Globus pallidus (tissue), 1 donor: Measurements from ENCODE around the gene GJD3.

Experiments used
- DNase-seq: peaks from one replicate; pipeline ENCODE4 v3.0.0-alpha.2; 2015; ENCODE audit warnings: low spot score

Gene GJD3

DNA sequence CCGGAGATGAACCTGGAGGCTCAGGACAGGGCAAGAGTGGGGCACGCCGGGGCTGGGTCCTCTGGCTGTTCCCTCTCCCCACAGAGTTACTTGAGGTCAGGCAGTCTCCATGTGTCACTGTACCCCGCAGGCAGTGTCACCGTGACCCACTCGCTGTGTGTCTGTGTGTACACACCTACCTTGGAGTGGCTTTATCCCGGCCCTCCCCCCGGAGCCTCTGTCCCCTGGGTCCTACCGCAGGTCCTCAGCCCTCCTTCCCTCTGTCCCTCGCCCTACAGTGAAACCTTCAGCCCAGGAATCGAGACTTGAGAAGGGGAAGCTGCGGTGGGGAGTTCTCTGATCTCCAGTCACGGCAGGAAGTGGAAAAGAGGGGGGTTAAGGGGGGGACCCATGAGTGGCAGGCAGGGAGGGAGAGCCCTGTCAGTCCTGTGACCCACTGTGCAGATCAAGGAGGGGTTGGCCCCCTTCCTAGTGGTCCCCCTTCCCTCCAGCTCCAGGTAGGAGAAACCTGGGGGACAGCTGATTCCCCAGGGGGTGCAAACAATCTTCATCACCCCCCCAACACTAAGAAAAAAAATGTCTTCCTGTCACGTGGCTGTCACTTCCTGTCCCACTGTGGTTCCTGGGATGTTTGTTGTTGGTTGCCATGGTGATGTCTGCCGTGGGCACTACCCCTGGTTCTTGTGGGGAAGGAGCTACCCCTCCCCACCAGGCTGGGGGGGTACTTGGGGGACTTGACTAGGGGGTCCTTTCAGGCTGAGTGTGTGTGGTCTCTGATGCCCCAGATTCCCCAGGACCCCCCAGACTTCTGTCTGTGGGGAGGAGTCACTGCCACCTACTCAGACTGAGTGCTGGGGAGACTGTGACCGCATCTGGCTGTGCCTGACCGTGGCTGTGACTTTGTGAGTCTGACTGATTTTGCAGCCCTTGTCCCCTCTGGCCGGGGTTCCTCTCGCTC is 41.9 kb downstream of the GJD3 start:
- DNase-seq: peak; percentile 68

- no peak for DNase-seq
Measured at GRCh38 chr17:40321961-40322357, 42.6 kb downstream of the GJD3 start.

- DNase-seq: no peak
Measured at GRCh38 chr17:40321524-40321929, 43.0 kb downstream of the GJD3 start.

- no peak for DNase-seq
Measured at GRCh38 chr17:40320756-40321523, 43.6 kb downstream of the GJD3 start.

DNA sequence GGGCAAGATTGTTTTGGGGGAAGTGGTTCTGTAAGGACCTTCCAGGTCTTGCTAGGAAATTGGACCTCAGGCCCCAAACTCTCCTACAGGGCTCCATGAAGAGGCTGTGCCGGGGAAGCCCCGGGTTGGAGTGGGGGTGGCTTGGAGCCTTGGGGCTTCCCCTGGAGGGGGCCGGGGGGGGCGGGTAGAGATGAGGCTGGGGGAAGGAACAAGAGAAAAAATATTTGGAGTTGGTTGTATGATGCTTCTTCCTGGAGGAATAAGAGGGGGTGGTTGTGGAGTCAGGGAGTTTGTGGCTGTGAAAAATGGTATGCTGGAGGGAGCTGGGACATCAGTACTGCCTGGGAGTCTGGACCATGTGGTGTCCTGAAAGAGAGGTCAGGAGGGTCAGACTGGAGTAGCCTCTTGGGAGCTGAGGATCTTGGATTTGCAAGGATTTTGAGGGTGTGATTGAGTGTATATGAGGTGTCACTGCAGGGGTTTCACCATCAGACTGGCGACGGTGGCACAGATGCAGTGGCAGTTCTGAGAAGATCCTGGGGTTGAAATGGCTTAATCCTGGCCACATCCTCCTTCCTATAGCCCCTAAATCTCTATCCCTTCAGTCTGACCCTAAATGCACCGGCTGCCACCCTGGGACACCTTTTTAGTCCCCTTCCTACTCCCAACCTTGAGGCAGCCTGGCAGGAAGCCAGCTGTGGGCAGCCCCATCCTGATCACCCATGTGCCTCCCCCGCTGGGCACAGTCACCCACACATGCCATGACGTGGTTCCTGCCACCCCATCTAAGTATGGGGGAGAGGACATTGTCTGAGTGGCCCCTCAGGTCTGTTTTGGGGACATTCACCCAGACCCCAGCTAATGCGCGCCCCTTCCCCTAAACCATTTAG is 44.6 kb downstream of the GJD3 start:
- DNase-seq: no peak

DNA sequence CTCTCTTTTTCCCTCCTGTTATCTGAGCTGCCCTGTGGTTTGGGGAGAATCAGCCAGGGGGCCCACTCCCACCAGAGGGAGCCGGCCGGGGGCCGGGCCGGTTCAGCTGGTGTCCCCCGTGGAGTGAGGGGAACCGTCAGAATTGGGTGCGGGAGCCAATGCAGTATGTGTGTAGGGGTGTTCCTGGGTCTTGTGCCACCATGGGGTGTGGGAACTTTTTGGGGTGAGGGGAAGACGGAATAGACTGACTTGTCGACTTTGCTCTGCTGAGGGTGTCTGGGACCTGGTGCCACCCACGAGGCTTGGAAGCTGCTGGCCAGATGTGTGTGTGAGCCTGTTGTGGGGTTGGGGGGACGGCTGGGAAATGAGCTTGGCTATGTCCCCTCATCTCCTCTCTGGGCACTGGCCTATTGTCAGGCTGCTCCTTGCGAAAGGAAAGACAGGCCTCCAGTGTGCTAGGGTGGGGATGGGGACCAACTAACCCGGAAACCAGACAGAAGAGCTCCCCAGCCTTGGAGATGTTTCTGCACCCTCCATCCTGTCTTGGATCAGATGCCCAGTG is 45.6 kb downstream of the GJD3 start:
- DNase-seq: no peak

GRCh38 chr17:40317880-40318829 is 46.4 kb downstream of the GJD3 start:
- peak; percentile 91 for DNase-seq

DNA sequence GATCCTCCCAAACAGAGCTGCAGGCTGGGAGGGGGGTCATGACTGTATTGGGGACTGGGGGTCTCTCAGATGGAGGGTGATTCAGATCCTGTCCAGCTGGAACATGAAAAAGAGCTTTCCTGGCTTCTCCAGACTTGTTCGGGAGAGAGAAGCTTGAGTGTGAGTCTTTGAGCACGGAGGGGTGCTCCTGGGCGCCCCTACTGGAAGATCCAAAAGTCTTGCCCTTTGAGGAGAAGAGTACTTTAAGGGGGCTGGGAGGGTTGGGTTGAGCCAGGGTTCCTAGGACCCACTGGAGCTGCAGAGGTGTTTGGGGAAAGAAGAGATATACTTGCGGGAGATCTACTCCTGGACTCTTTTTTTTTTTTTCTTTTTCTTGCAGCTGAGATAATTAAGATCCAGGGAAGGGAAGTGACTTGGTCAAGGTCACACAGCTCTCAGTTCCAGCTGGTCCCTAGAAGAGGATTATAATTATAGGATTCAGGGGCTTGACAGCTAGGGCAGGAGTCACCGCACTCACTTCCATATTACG is 47.1 kb downstream of the GJD3 start:
- DNase-seq: no peak

DNA sequence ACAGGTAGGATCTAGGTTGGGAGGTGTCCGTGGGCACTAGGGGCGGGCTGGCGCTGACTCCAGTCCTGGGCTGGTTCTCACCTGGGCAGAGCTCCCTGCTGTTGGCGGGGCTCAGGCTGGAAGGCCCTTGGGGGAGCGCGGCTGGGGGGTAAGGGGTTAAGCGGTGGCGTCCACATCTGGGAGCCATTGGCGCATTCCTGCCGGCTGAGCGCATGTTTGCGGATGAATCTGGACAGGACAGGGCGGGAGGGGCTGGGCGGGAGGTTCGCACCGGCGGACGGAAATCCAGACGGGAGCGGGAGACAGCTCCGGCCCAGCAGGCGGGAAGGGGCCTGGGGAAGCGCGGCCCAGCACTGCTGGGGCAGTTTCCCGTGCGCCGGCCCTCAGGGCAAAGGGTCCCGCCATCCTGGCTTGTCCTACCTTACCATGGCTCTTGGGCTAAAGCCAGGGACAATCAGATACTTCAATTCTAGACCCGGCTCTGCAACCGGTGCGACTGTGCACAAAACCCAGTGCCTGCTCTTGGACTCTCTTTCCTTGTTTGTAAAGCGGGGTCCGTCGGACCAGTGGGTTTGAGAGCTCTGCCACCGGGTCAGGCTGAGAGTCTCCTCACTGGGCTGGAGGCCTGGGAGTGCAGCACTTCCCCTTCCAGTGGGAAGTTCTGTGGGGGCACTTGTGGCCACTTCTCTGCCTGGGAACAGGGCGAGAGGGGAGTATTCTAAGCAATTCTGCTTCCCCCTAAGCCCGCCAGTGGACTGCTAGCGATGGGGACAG is 47.8 kb downstream of the GJD3 start:
- no peak for DNase-seq

DNA sequence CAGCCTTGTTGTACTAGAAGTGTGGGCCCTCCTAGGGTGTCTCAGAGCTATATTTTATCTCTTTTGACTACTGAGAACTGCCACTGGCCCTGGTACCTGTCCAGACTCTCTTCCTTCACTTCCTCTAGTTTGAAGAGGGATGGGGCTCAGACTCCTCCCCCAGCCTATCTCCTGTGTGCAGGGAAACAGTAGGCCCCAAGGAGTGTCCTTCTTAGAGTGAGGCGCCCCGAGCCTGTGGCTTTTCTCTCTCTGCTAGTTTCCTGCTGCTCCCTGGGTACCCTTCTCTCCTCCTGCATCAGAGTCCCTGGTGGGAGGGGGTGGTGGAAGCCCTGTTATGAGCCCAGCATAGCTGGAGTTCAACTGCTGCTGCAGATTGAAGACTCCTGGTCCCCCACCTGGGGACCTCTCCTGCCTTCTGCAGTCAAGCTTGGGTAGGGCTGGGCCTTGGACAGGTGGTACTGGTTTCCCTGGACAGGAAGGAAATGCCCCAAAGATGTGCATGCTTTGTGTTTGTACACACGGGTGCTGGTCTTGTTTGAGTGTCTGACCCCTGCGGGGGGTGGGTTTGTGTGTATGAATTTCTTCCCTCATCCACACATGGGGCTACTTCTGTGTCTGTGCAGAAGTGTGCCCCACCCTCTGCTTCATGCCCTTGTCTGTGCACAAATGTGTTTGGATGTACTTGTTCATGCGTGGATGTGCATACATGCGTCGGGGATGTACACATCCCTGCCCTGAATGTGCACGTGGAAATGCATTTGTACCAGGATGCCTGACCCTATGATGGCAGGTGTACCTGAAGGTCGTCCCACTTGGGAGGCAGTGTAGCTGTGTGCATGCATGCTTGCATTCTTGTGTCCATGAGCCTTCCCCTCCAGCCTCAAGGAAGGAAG is 48.6 kb downstream of the GJD3 start:
- DNase-seq: no peak

DNA sequence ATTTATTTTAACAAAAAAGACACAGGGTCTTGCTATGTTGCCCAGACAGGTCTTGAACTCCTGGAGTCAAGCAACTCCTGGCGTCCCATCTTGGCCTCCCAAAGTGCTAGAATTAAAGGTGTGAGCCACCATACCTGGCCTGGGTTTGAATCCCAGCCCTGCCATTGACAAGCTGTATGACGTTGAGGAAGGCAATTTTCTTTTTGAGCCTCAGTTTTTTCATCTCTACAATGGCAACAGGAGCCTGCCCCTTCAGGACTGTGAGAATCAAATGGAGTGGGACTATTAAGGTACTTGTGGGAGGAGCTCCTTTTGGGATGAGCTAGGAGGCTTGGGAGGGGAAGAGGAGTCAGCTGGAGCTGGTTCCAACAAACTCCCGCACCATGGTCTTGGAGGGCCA is 49.3 kb downstream of the GJD3 start:
- no peak for DNase-seq

DNA sequence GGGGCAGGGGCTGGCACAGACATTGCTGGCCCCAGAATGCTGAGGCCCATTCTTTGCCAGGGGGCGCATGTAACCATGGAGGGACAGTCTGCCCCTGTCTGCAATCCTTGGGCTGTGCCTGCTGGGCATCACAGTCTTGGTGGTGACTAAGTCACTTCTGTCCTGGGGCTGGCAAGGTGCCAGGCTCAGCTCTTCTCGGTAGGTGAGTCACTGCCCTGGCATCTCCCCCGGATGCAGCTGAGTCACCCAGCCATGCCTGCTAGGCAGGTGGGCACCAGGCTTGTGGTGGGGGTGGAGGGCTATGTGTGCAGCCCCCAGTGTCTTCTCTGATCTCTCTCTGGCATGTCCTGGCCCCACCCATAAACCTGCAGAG is 50.0 kb downstream of the GJD3 start:
- no peak for DNase-seq

- DNase-seq: no peak
Measured at GRCh38 chr17:40313668-40314583, 50.6 kb downstream of the GJD3 start.
